Neural cell (in vitro differentiated cells): ENCODE results near the gene C1QC. TPM values are rescaled to one million over a fixed set of nuclear protein-coding genes. Genes with fewer than 3 reads are reported as not detected.

Experiments used
- H2AFZ ChIP-seq: fragments of 200-600, 300-800 bp; sonication (generic), shearing (Covaris generic); 2 replicates; pipeline ENCODE4 v1.6.0; 2014; ENCODE audit warnings: low read depth, mild to moderate bottlenecking, antibody characterized with exemption, low read length, moderate library complexity
- H3F3A ChIP-seq: fragments of 200-600 bp; shearing (Covaris generic); 2 replicates; pipeline ENCODE4 v1.6.1; 2016; ENCODE audit warnings: mild to moderate bottlenecking, moderate library complexity, mixed read lengths, antibody characterized with exemption, low read length; ENCODE audit not compliant: insufficient read depth, poor library complexity, severe bottlenecking
- H3K27ac ChIP-seq: fragments of 200-600, 300-800 bp; sonication (generic), shearing (Covaris generic); 2 replicates; pipeline ENCODE4 v1.5.1; 2014; ENCODE audit warnings: mild to moderate bottlenecking, low read length, moderate library complexity
- H3K27me3 ChIP-seq: fragments of 300-800, 200-600 bp; sonication (generic), shearing (Covaris generic); 2 replicates; pipeline ENCODE4 v1.6.0; 2014; ENCODE audit warnings: mild to moderate bottlenecking, low read depth, low read length, moderate library complexity; ENCODE audit not compliant: insufficient read depth
- H3K36me3 ChIP-seq: fragments of 300-800, 200-600 bp; sonication (generic), shearing (Covaris generic); 2 replicates; pipeline ENCODE4 v1.5.1; 2014; ENCODE audit warnings: mild to moderate bottlenecking, antibody characterized with exemption, low read length, moderate library complexity; ENCODE audit not compliant: insufficient read depth
- H3K4me2 ChIP-seq: fragments of 300-800, 200-600 bp; sonication (generic), shearing (Covaris generic); 2 replicates; pipeline ENCODE4 v1.6.0; 2014; ENCODE audit warnings: mild to moderate bottlenecking, low read length
- H3K4me3 ChIP-seq: fragments of 300-800, 200-600 bp; sonication (generic), shearing (Covaris generic); 2 replicates; pipeline ENCODE4 v1.5.1; 2014; ENCODE audit warnings: mild to moderate bottlenecking, low read length, moderate library complexity
- H3K79me2 ChIP-seq: fragments of 200-600 bp; shearing (Covaris generic); replicated peaks from 2 replicates; pipeline ENCODE4 v1.6.0; 2014; ENCODE audit warnings: mild to moderate bottlenecking, low read length, moderate library complexity; ENCODE audit not compliant: insufficient read depth
- H3K9ac ChIP-seq: fragments of 300-800, 200-600 bp; sonication (generic), shearing (Covaris generic); 2 replicates; pipeline ENCODE4 v1.6.1; 2016; ENCODE audit warnings: mild to moderate bottlenecking, low read length, mixed read lengths
- H3K9me2 ChIP-seq: fragments of 200-600 bp; shearing (Covaris generic); 2 replicates; pipeline ENCODE4 v1.6.1; 2016; ENCODE audit warnings: mild to moderate bottlenecking, low read length, mixed read lengths; ENCODE audit not compliant: insufficient read depth
- H3K9me3 ChIP-seq: fragments of 200-600, 300-800 bp; sonication (generic), shearing (Covaris generic); 2 replicates; pipeline ENCODE4 v1.6.1; 2016; ENCODE audit warnings: mild to moderate bottlenecking, mixed run types, low read length, moderate library complexity, mixed read lengths
- H4K20me1 ChIP-seq: fragments of 200-600 bp; shearing (Covaris generic); 2 replicates; pipeline ENCODE4 v1.6.1; 2016; ENCODE audit warnings: mild to moderate bottlenecking, mixed run types; ENCODE audit not compliant: insufficient read depth
- CTCF ChIP-seq: fragments of 450-650 bp; IDR thresholded peaks from 2 replicates; pipeline ENCODE4 v1.5.1; 2014; ENCODE audit warnings: antibody characterized with exemption, mild to moderate bottlenecking, moderate library complexity; ENCODE audit not compliant: poor library complexity, severe bottlenecking
- EP300 ChIP-seq: fragments of 450-650 bp; conservative IDR thresholded peaks from 2 replicates; pipeline ENCODE4 v1.6.1; 2014; ENCODE audit warnings: antibody characterized with exemption, mild to moderate bottlenecking, moderate library complexity; ENCODE audit not compliant: poor library complexity, severe bottlenecking
- EZH2 ChIP-seq: fragments of 200-600, 300-800 bp; shearing (Covaris generic), sonication (generic); IDR thresholded peaks from 2 replicates; pipeline ENCODE4 v1.6.1; 2014; ENCODE audit warnings: antibody characterized with exemption, low read length, borderline replicate concordance, mild to moderate bottlenecking; ENCODE audit not compliant: insufficient read depth, poor library complexity, severe bottlenecking
- MXI1 ChIP-seq: fragments of 450-650 bp; conservative IDR thresholded peaks from 2 replicates; pipeline ENCODE4 v1.6.1; 2014; ENCODE audit warnings: antibody characterized with exemption, mild to moderate bottlenecking; ENCODE audit not compliant: poor library complexity, severe bottlenecking
- POLR2AphosphoS5 ChIP-seq: IDR thresholded peaks from 2 replicates; pipeline ENCODE4 v1.6.1; 2012
- RAD21 ChIP-seq: fragments of 450-650 bp; conservative IDR thresholded peaks from 2 replicates; pipeline ENCODE4 v1.6.1; 2014; ENCODE audit warnings: antibody characterized with exemption, mild to moderate bottlenecking, moderate library complexity
- REST ChIP-seq: IDR thresholded peaks from 2 replicates; pipeline ENCODE4 v1.6.1; 2012; ENCODE audit warnings: borderline replicate concordance
- SMC3 ChIP-seq: fragments of 450-650 bp; conservative IDR thresholded peaks from 2 replicates; pipeline ENCODE4 v1.6.1; 2014; ENCODE audit warnings: antibody characterized with exemption, mild to moderate bottlenecking, moderate library complexity; ENCODE audit not compliant: poor library complexity
- TAF1 ChIP-seq: IDR thresholded peaks from 2 replicates; pipeline ENCODE4 v1.6.1; 2012; ENCODE audit warnings: low read depth
- polyA plus RNA-seq: library from polyadenylated mRNA; depleted of rRNA; stranded (reverse); fragments of >200 nt; gene quantifications from 2 replicates; pipeline ENCODE4 v1.2.3, GENCODE V29; 2014

Gene C1QC
- polyA plus RNA-seq, 1 donor from 2014 or later = not detected

- no peaks in the 10 kb centered on the region for H3K36me3 ChIP-seq
- H3F3A ChIP-seq = no peaks in the 10 kb centered on the region
- TF ChIP-seq EP300 (no peak), EZH2 (no peak), RAD21 (no peak), POLR2AphosphoS5 (no peak), MXI1 (no peak), CTCF (no peak), SMC3 (no peak), REST (no peak), TAF1 (no peak)
- H3K79me2 ChIP-seq = no peaks in the 10 kb centered on the region
- H2AFZ ChIP-seq = no peak overlapping the region
- no peaks in the 10 kb centered on the region for H4K20me1 ChIP-seq
- H3K9me3 ChIP-seq = no peaks in the 10 kb centered on the region
- peaks cover 27% of the 10 kb centered on the region for H3K27me3 ChIP-seq
- no peaks in the 10 kb centered on the region for H3K9me2 ChIP-seq
- H3K4me2 ChIP-seq = no peak overlapping the region
- H3K4me3 ChIP-seq = no peak overlapping the region
- H3K27ac ChIP-seq = no peak overlapping the region
- H3K9ac ChIP-seq = no peak overlapping the region
Observed at GRCh38 chr1:22602060-22602740, 41.2 kb upstream of the C1QC start.

GRCh38 chr1:22606161-22606560 is 37.3 kb upstream of the C1QC start:
- Histone ChIP-seq H4K20me1 (no peaks in the 10 kb centered on the region), H3K4me2 (no peak overlapping the region), H3K9me2 (no peaks in the 10 kb centered on the region), H3K9me3 (no peaks in the 10 kb centered on the region), H3K36me3 (no peaks in the 10 kb centered on the region), H3K27ac (no peak overlapping the region), H3F3A (no peaks in the 10 kb centered on the region), H3K79me2 (no peaks in the 10 kb centered on the region), H2AFZ (no peak overlapping the region), H3K4me3 (peak overlapping the region; percentile 23), H3K27me3 (peaks cover 51% of the 10 kb centered on the region), H3K9ac (no peak overlapping the region)
- TF ChIP-seq EZH2 = no peak
- TF ChIP-seq MXI1 = no peak
- TF ChIP-seq SMC3 = no peak
- TF ChIP-seq REST = no peak
- TF ChIP-seq CTCF = no peak
- no peak for TF ChIP-seq POLR2AphosphoS5
- no peak for TF ChIP-seq EP300
- no peak for TF ChIP-seq TAF1
- no peak for TF ChIP-seq RAD21
